Lower leg skin (tissue), 4 donors: ENCODE data around the gene RARRES1. TPM values are rescaled to one million over a fixed set of nuclear protein-coding genes. Genes with fewer than 3 reads are reported as not detected.

Source experiments
- DNase-seq, 2 donors: peaks; one replicate each; pipeline ENCODE4 v3.0.0-alpha.2; 2019; ENCODE audit warnings: low spot score in 2 of 2
- H3K4me3 ChIP-seq: fragments of 200-600 bp; sonication (generic); 2 replicates; pipeline ENCODE4 v1.5.1; 2017; ENCODE audit warnings: mild to moderate bottlenecking, low read depth; ENCODE audit not compliant: poor library complexity, severe bottlenecking
- CTCF ChIP-seq, 3 donors: fragments of 450-650 bp; IDR thresholded peaks; one replicate each; pipeline ENCODE4 v1.5.1; 2016; ENCODE audit warnings: antibody characterized with exemption in 3 of 3, mild to moderate bottlenecking in 3 of 3, moderate library complexity in 2 of 3
- POLR2A ChIP-seq, 2 donors: fragments of 450-650 bp; IDR thresholded peaks; one replicate each; pipeline ENCODE4 v1.6.1; 2016 to 2017; ENCODE audit warnings: antibody characterized with exemption in 2 of 2, mild to moderate bottlenecking in 1 of 2, moderate library complexity in 1 of 2
- WGBS, 2 donors: methylation state at CpG; one replicate each; pipeline ENCODE4 v1.1.5; 2018; 5-methylcytosine and 5-hydroxymethylcytosine counted together
- intact Hi-C: fragments of 100-400 bp; cut with DNase I; formaldehyde crosslinking; loops from one replicate; pipeline ENCODE4 v1.15.0; 2023; ENCODE audit warnings: low total_unique reads
- total RNA-seq, 4 donors: library from RNA; depleted of rRNA; stranded (reverse); fragments of >200 nt; gene quantifications; one replicate each; pipeline ENCODE4 v1.1.0, GENCODE V29; 2016

RARRES1 gene
- total RNA-seq, 4 donors from 2014 or later, result 5.9 to 89.7 (median 9.2) TPM

GRCh38 chr3:158762701-158763100 lies 30.4 kb upstream of the RARRES1 start:
- TF ChIP-seq CTCF (IDR thresholded peaks at IDR 0.05) (no peak), POLR2A (IDR thresholded peaks at IDR 0.05) (no peak)
- H3K4me3 ChIP-seq, result no peak overlapping the region
- DNase-seq, result no peak
- intact Hi-C loops, result no loop called here
- WGBS, 2 donors, result 76 to 86% methylated on average over 4 of the region's 4 CpGs

GRCh38 chr3:158761350-158761749 lies 29.1 kb upstream of the RARRES1 start:
- intact Hi-C loops, result no loop called here
- WGBS, 2 donors, result 40 to 68% methylated on average over 3 of the region's 3 CpGs
- TF ChIP-seq POLR2A (IDR thresholded peaks at IDR 0.05) (no peak), CTCF (IDR thresholded peaks at IDR 0.05) (no peak)

GRCh38 chr3:158755421-158755820 lies 23.2 kb upstream of the RARRES1 start:
- H3K4me3 ChIP-seq, result no peak overlapping the region
- TF ChIP-seq POLR2A (IDR thresholded peaks at IDR 0.05) (no peak), CTCF (IDR thresholded peaks at IDR 0.05) (no peak)
- intact Hi-C loops, result no loop called here
- DNase-seq, result no peak
- 73 to 83% methylated on average over 2 of the region's 2 CpGs for WGBS, 2 donors

More at GRCh38 chr3:158761350-158761749, 29.1 kb upstream of the RARRES1 start:
- no peak overlapping the region for H3K4me3 ChIP-seq
- DNase-seq, result no peak

GRCh38 chr3:158753854-158754253 lies 21.6 kb upstream of the RARRES1 start:
- H3K4me3 ChIP-seq, result no peak overlapping the region
- TF ChIP-seq POLR2A (IDR thresholded peaks at IDR 0.05), result no peak
- TF ChIP-seq CTCF (IDR thresholded peaks at IDR 0.05), result no peak
- WGBS, 2 donors, result 95 to 96% methylated on average over 5 of the region's 5 CpGs
- intact Hi-C loops, result no loop called here
- DNase-seq, result no peak

- intact Hi-C loops, result no loop called here
- no peak for TF ChIP-seq CTCF (IDR thresholded peaks at IDR 0.05)
- no peak for TF ChIP-seq POLR2A (IDR thresholded peaks at IDR 0.05)
- WGBS, 2 donors, result 39 to 69% methylated on average over 1 of the region's 1 CpG
- no peak for DNase-seq
- H3K4me3 ChIP-seq, result no peak overlapping the region
Measured at GRCh38 chr3:158751316-158751715, 19.1 kb upstream of the RARRES1 start.

GRCh38 chr3:158750016-158750415 lies 17.8 kb upstream of the RARRES1 start:
- TF ChIP-seq CTCF (IDR thresholded peaks at IDR 0.05) (no peak), POLR2A (IDR thresholded peaks at IDR 0.05) (no peak)
- no peak for DNase-seq
- 95% methylated on average over 6 of the region's 6 CpGs for WGBS, 2 donors
- H3K4me3 ChIP-seq, result no peak overlapping the region
- intact Hi-C loops, result no loop called here
